Gastroesophageal sphincter (tissue), 4 donors: Measurements from ENCODE around the gene MPLKIP. TPM values are rescaled to one million over a fixed set of nuclear protein-coding genes. Genes with fewer than 3 reads are reported as not detected.
A peak's percentile ranks its signal among the peaks of the same experiment; 100 is the strongest.
"Not testable (repeated sequence)": the region's sequence is repeated elsewhere in the genome, so short reads cannot be mapped to it uniquely, and the experiment has no call there.

Source experiments
- ATAC-seq: fragments of 150-250 bp; one replicate; pipeline ENCODE4 v1.9.1; 2016; ENCODE audit warnings: mild to moderate bottlenecking, moderate library complexity
- H3K27ac ChIP-seq, 4 donors: fragments of 200-600 bp; sonication (generic) in 3 of 4; 1 replicate in 3 of 4; 2 replicates in 1 of 4; pipeline ENCODE4 v1.5.1; 2016 to 2019
- H3K27me3 ChIP-seq: fragments of 200-600 bp; sonication (generic); one replicate; pipeline ENCODE4 v1.5.1; 2019
- H3K36me3 ChIP-seq, 2 donors: fragments of 200-600 bp; sonication (generic); one replicate each; pipeline ENCODE4 v1.5.1; 2019; ENCODE audit warnings: control low read depth in 1 of 2
- H3K4me1 ChIP-seq, 3 donors: fragments of 200-600 bp; sonication (generic); 1 replicate in 2 of 3; 2 replicates in 1 of 3; pipeline ENCODE4 v1.5.1; 2016 to 2019; ENCODE audit warnings: control low read depth in 2 of 3
- H3K4me3 ChIP-seq, 2 donors: fragments of 200-600 bp; sonication (generic); one replicate each; pipeline ENCODE4 v1.5.1; 2019; ENCODE audit warnings: mild to moderate bottlenecking in 1 of 2, moderate library complexity in 1 of 2
- H3K9me3 ChIP-seq, 3 donors: fragments of 200-600 bp; sonication (generic); one replicate each; pipeline ENCODE4 v1.5.1; 2017 to 2019; ENCODE audit warnings: control low read depth in 2 of 3
- CTCF ChIP-seq, 4 experiments: fragments of 200-600 bp in 2 of 4; fragments of 450-650 bp in 2 of 4; sonication (generic) in 1 of 4; IDR thresholded peaks; one replicate each; pipeline ENCODE4 v1.5.1; 2017 to 2019; ENCODE audit warnings: antibody characterized with exemption in 4 of 4, mild to moderate bottlenecking in 2 of 4, moderate library complexity in 2 of 4
- EP300 ChIP-seq: sonication (generic); formaldehyde crosslinking; IDR thresholded peaks from one replicate; pipeline ENCODE4 v1.6.1; 2017; ENCODE audit warnings: antibody characterized with exemption, mild to moderate bottlenecking
- POLR2A ChIP-seq, 2 donors: fragments of 450-650 bp; IDR thresholded peaks; one replicate each; pipeline ENCODE4 v1.6.1; 2017; ENCODE audit warnings: antibody characterized with exemption in 2 of 2, mild to moderate bottlenecking in 2 of 2, moderate library complexity in 1 of 2
- POLR2AphosphoS5 ChIP-seq: sonication (generic); formaldehyde crosslinking; IDR thresholded peaks from one replicate; pipeline ENCODE4 v1.6.1; 2017; ENCODE audit warnings: antibody characterized with exemption
- WGBS, 2 donors: methylation state at CpG; one replicate each; pipeline ENCODE4 v1.1.5; 2018; ENCODE audit warnings: low coverage in 1 of 2; 5-methylcytosine and 5-hydroxymethylcytosine counted together
- total RNA-seq, 4 donors: library from RNA; depleted of rRNA; stranded (reverse); fragments of >200 nt; gene quantifications; one replicate each; pipeline ENCODE4 v1.1.0, GENCODE V29; 2016

The MPLKIP gene
- total RNA-seq, 4 donors from 2014 or later, result 14.0 to 42.0 (median 38.0) TPM

GRCh38 chr7:40137563-40137962, 3.1 kb upstream of the MPLKIP start:
- WGBS, 2 donors, result 95 to 96% methylated on average over 2 of the region's 2 CpGs
- H3K27ac ChIP-seq, result no peak overlapping the region
- H3K9me3 ChIP-seq, result no peaks in the 10 kb centered on the region
- H3K27me3 ChIP-seq, result no peaks in the 10 kb centered on the region
- no peak for TF ChIP-seq CTCF (IDR thresholded peaks at IDR 0.05)
- TF ChIP-seq POLR2A (IDR thresholded peaks at IDR 0.05), result no peak
- TF ChIP-seq POLR2AphosphoS5, result no peak
- TF ChIP-seq EP300, result no peak
- peaks cover 0 to 21% (median 7%) of the 10 kb centered on the region in 3 donors for H3K4me1 ChIP-seq
- no peak for ATAC-seq
- H3K36me3 ChIP-seq, result no peaks in the 10 kb centered on the region
- H3K4me3 ChIP-seq, result no peak overlapping the region

DNA sequence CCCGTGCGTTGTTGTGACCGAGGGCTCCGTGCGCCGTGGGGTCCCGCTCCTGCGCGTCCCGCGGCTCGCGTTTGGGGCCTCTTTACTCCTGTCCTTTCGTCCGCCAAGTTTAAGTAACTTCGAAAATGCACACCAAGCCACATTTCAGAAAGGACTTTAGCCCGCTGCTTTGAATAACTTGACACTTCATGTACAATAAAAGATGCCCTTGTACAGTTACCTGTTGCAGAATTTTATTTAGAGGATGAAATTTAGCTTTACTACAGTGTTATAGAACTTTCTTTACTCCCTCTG, 842 bp upstream of the MPLKIP start:
- Histone ChIP-seq H3K4me1 (peaks cover 0 to 44% (median 13%) of the 10 kb centered on the region in 3 donors), H3K36me3 (no peaks in the 10 kb centered on the region), H3K4me3 (peak overlapping the region; percentile 89 to 92), H3K27ac (peak overlapping the region; percentile 82 to 92 (median 92)), H3K27me3 (no peaks in the 10 kb centered on the region), H3K9me3 (no peaks in the 10 kb centered on the region)
- TF ChIP-seq EP300, result no peak
- TF ChIP-seq CTCF (IDR thresholded peaks at IDR 0.05), result no peak
- no peak for TF ChIP-seq POLR2AphosphoS5
- TF ChIP-seq POLR2A (IDR thresholded peaks at IDR 0.05), result no peak
- WGBS, 2 donors, result 0% methylated on average over 1 to 4 of the region's 17 CpGs
- no peak for ATAC-seq

DNA sequence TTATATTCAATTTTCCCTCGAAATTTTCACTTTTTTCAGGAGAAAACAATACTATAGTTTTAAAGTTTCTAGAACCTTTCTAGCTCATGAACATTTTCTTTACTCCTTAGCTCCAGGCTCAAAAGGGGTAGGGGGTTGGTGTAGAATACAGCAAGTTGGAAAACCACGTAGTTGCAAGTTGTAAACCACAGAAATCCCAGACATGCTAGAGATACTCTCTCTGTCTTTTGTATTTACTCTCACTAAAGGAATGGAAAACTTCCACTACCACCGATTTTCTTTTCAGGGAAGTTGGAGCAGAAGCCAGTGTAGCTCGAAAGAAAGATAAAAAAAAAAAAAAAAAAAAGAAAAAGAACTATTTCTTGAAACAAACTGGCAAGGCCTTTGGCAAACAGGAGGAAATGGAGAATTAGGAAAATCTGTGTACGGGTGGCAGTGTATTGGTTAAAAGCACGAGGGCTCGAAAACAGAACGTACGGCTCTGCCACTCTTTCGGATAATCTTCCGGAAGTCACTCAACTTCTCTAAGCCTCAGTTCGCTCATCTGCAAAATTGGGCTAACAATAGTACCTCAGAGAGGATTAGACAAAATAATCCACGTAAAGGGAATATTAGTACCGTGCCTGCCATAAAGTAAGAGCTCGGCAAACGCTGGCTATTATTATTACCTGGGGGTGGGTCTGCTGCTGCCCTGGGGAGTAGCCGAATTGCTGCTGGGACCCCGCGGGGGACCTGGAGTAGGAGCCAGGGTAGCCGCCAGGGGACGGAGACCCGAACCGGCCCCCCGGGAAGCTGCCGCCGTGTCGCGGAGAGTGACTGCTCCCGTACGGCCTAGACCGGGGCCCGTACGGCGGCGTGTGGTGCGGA, 628 bp downstream of the MPLKIP start:
- WGBS, 2 donors, result 0 to 3% methylated on average over 10 to 15 of the region's 36 CpGs
- Histone ChIP-seq H3K27ac (peak overlapping the region; percentile 82 to 92 (median 92)), H3K4me3 (peak overlapping the region; percentile 89 to 92), H3K27me3 (no peaks in the 10 kb centered on the region), H3K36me3 (peaks cover 0 to 4% of the 10 kb centered on the region in 2 donors), H3K9me3 (no peaks in the 10 kb centered on the region), H3K4me1 (peaks cover 0 to 55% (median 13%) of the 10 kb centered on the region in 3 donors)
- ATAC-seq, result peak; percentile 61
- TF ChIP-seq POLR2AphosphoS5, result no peak
- TF ChIP-seq CTCF (IDR thresholded peaks at IDR 0.05), result no peak
- no peak for TF ChIP-seq EP300
- TF ChIP-seq POLR2A (IDR thresholded peaks at IDR 0.05), result no peak

- no peak overlapping the region for H3K4me3 ChIP-seq
- H3K36me3 ChIP-seq, result no peaks in the 10 kb centered on the region
- peaks cover 0 to 4% (median 0%) of the 10 kb centered on the region in 3 donors for H3K4me1 ChIP-seq
- no peaks in the 10 kb centered on the region for H3K27me3 ChIP-seq
- TF ChIP-seq POLR2A (IDR thresholded peaks at IDR 0.05), result no peak
- TF ChIP-seq POLR2AphosphoS5, result no peak
- no peak for TF ChIP-seq EP300
- no peak for TF ChIP-seq CTCF (IDR thresholded peaks at IDR 0.05)
- no peak overlapping the region for H3K27ac ChIP-seq
- H3K9me3 ChIP-seq, result no peaks in the 10 kb centered on the region
- 100% methylated on average over 2 of the region's 2 CpGs; no CpG with 5 or more reads in 1 of the 2 donors for WGBS, 2 donors
- no peak for ATAC-seq
These were observed 11.5 kb downstream of the MPLKIP start for GRCh38 chr7:40122940-40123254.

- H3K27me3 ChIP-seq, H3K4me3 ChIP-seq, H3K27ac ChIP-seq, H3K4me1 ChIP-seq, H3K36me3 ChIP-seq, H3K9me3 ChIP-seq, ATAC-seq: not testable (repeated sequence)
- 91 to 95% methylated on average over 10 to 13 of the region's 14 CpGs for WGBS, 2 donors
These were observed 12.1 kb downstream of the MPLKIP start for GRCh38 chr7:40122100-40122939.
